BLaER1 (cell line): ENCODE measurements around the gene LAMC3.

Experiments used
- H3K27ac ChIP-seq: shearing (Covaris generic); formaldehyde crosslinking; 2 replicates; pipeline ENCODE4 v1.8.1; 2022
- H3K27me3 ChIP-seq: shearing (Covaris generic); formaldehyde crosslinking; 2 replicates; pipeline ENCODE4 v1.8.1; 2022
- H3K36me3 ChIP-seq: shearing (Covaris generic); formaldehyde crosslinking; 2 replicates; pipeline ENCODE4 v1.8.1; 2022
- H3K4me1 ChIP-seq: shearing (Covaris generic); formaldehyde crosslinking; 2 replicates; pipeline ENCODE4 v1.8.1; 2022
- H3K4me2 ChIP-seq: shearing (Covaris generic); formaldehyde crosslinking; 2 replicates; pipeline ENCODE4 v1.8.1; 2022
- H3K4me3 ChIP-seq: shearing (Covaris generic); formaldehyde crosslinking; 2 replicates; pipeline ENCODE4 v1.8.1; 2022
- H3K9ac ChIP-seq: shearing (Covaris generic); formaldehyde crosslinking; 2 replicates; pipeline ENCODE4 v1.8.1; 2022
- H3K9me3 ChIP-seq: shearing (Covaris generic); formaldehyde crosslinking; 2 replicates; pipeline ENCODE4 v1.8.1; 2022
- H4K20me1 ChIP-seq: shearing (Covaris generic); formaldehyde crosslinking; 2 replicates; pipeline ENCODE4 v1.8.1; 2022
- Cebpa-rat ChIP-seq: shearing (Covaris generic); IDR thresholded peaks from 2 replicates; pipeline ENCODE4 v1.8.1; 2022

Gene LAMC3

GRCh38 chr9:130970052-130970451 lies 38.9 kb upstream of the LAMC3 start:
- Histone ChIP-seq H3K27ac (no peak overlapping the region), H3K9me3 (no peaks in the 10 kb centered on the region; the same call in 1 of the 2 replicates), H4K20me1 (no peaks in the 10 kb centered on the region), H3K4me1 (peaks cover 26% of the 10 kb centered on the region), H3K27me3 (no peaks in the 10 kb centered on the region), H3K9ac (no peak overlapping the region), H3K4me2 (no peak overlapping the region), H3K36me3 (no peaks in the 10 kb centered on the region), H3K4me3 (no peak overlapping the region)
- TF ChIP-seq Cebpa-rat = no peak

GRCh38 chr9:130970855-130971254 lies 38.1 kb upstream of the LAMC3 start:
- Histone ChIP-seq H4K20me1 (no peaks in the 10 kb centered on the region), H3K4me3 (no peak overlapping the region), H3K9me3 (no peaks in the 10 kb centered on the region), H3K27ac (no peak overlapping the region), H3K4me2 (no peak overlapping the region; the same call in 1 of the 2 replicates), H3K27me3 (no peaks in the 10 kb centered on the region), H3K36me3 (no peaks in the 10 kb centered on the region), H3K4me1 (peaks cover 26% of the 10 kb centered on the region), H3K9ac (no peak overlapping the region)
- TF ChIP-seq Cebpa-rat = no peak

- Histone ChIP-seq H3K27ac (no peak overlapping the region), H3K9ac (no peak overlapping the region), H3K4me1 (peaks cover 26% of the 10 kb centered on the region), H3K27me3 (no peaks in the 10 kb centered on the region), H3K4me3 (no peak overlapping the region), H3K36me3 (no peaks in the 10 kb centered on the region), H3K4me2 (no peak overlapping the region; the same call in 1 of the 2 replicates), H4K20me1 (no peaks in the 10 kb centered on the region), H3K9me3 (no peaks in the 10 kb centered on the region)
- TF ChIP-seq Cebpa-rat = no peak
Measured at GRCh38 chr9:130971294-130971849, 37.6 kb upstream of the LAMC3 start.

GRCh38 chr9:130972277-130972956 lies 36.6 kb upstream of the LAMC3 start:
- Histone ChIP-seq H3K36me3 (no peaks in the 10 kb centered on the region), H3K4me3 (no peak overlapping the region), H3K27ac (no peak overlapping the region), H3K4me2 (no peak overlapping the region), H3K9ac (no peak overlapping the region), H3K9me3 (no peaks in the 10 kb centered on the region), H3K27me3 (no peaks in the 10 kb centered on the region), H3K4me1 (peaks cover 19% of the 10 kb centered on the region), H4K20me1 (no peaks in the 10 kb centered on the region)
- no peak for TF ChIP-seq Cebpa-rat

GRCh38 chr9:130972957-130973685 lies 35.9 kb upstream of the LAMC3 start:
- no peak overlapping the region for H3K9ac ChIP-seq
- no peaks in the 10 kb centered on the region for H3K36me3 ChIP-seq
- H3K4me2 ChIP-seq = no peak overlapping the region
- no peak overlapping the region for H3K27ac ChIP-seq
- H3K27me3 ChIP-seq = no peaks in the 10 kb centered on the region
- no peak overlapping the region for H3K4me3 ChIP-seq
- H3K4me1 ChIP-seq = peaks cover 15% of the 10 kb centered on the region
- TF ChIP-seq Cebpa-rat = no peak
- H4K20me1 ChIP-seq = no peaks in the 10 kb centered on the region
- no peaks in the 10 kb centered on the region for H3K9me3 ChIP-seq

- H3K4me3 ChIP-seq = no peak overlapping the region
- no peaks in the 10 kb centered on the region for H3K9me3 ChIP-seq
- no peaks in the 10 kb centered on the region for H3K27me3 ChIP-seq
- H3K4me2 ChIP-seq = no peak overlapping the region
- no peaks in the 10 kb centered on the region for H3K36me3 ChIP-seq
- H3K9ac ChIP-seq = no peak overlapping the region
- TF ChIP-seq Cebpa-rat = no peak
- no peak overlapping the region for H3K27ac ChIP-seq
- peaks cover 15% of the 10 kb centered on the region for H3K4me1 ChIP-seq
- H4K20me1 ChIP-seq = no peaks in the 10 kb centered on the region
Measured at GRCh38 chr9:130973686-130974281, 35.2 kb upstream of the LAMC3 start.

GRCh38 chr9:130974697-130975096 lies 34.3 kb upstream of the LAMC3 start:
- no peak overlapping the region for H3K4me3 ChIP-seq
- no peak overlapping the region for H3K4me2 ChIP-seq
- no peak for TF ChIP-seq Cebpa-rat
- no peak overlapping the region for H3K27ac ChIP-seq
- H3K36me3 ChIP-seq = no peaks in the 10 kb centered on the region
- peaks cover 15% of the 10 kb centered on the region for H3K4me1 ChIP-seq
- no peaks in the 10 kb centered on the region for H3K27me3 ChIP-seq
- H4K20me1 ChIP-seq = no peaks in the 10 kb centered on the region
- no peaks in the 10 kb centered on the region for H3K9me3 ChIP-seq
- H3K9ac ChIP-seq = no peak overlapping the region

- Histone ChIP-seq H3K27me3 (no peaks in the 10 kb centered on the region), H3K4me2 (no peak overlapping the region), H3K9ac (no peak overlapping the region), H3K4me1 (peaks cover 15% of the 10 kb centered on the region), H3K36me3 (no peaks in the 10 kb centered on the region), H3K4me3 (no peak overlapping the region), H4K20me1 (no peaks in the 10 kb centered on the region), H3K27ac (no peak overlapping the region), H3K9me3 (no peaks in the 10 kb centered on the region)
- TF ChIP-seq Cebpa-rat = no peak
Measured at GRCh38 chr9:130975156-130975555, 33.8 kb upstream of the LAMC3 start.

GRCh38 chr9:130975932-130976841 lies 32.8 kb upstream of the LAMC3 start:
- H3K4me3 ChIP-seq = no peak overlapping the region
- no peak for TF ChIP-seq Cebpa-rat

More at GRCh38 chr9:130975932-130976841, 32.8 kb upstream of the LAMC3 start:
- no peak overlapping the region for H3K27ac ChIP-seq
- no peaks in the 10 kb centered on the region for H3K9me3 ChIP-seq
- H3K9ac ChIP-seq = no peak overlapping the region
- H3K27me3 ChIP-seq = no peaks in the 10 kb centered on the region
- no peak overlapping the region for H3K4me2 ChIP-seq
- H4K20me1 ChIP-seq = no peaks in the 10 kb centered on the region
- H3K36me3 ChIP-seq = no peaks in the 10 kb centered on the region
- peaks cover 15% of the 10 kb centered on the region for H3K4me1 ChIP-seq
